ENCODE data around the gene LRRN3.

LRRN3 gene

GRCh38 chr7:111098926-111099250 is 8.0 kb downstream of the LRRN3 start:
- no peak for TF ChIP-seq FOXP2 (optimal IDR thresholded peaks at IDR 0.05; ENCODE audit: borderline replicate concordance, extremely low read depth, extremely low read length, insufficient read depth)
- no peak for TF ChIP-seq TAF1 (IDR thresholded peaks at IDR 0.05; ENCODE audit: borderline replicate concordance, insufficient read depth, low read length)
- TF ChIP-seq REST (IDR thresholded peaks at IDR 0.05; ENCODE audit: insufficient read depth in 1 of 2, low read depth in 2 of 2, low read length in 2 of 2), result no peak
- TF ChIP-seq POLR2AphosphoS5 (IDR thresholded peaks at IDR 0.05; ENCODE audit: low read depth, low read length), result no peak
- TF ChIP-seq SIN3A (IDR thresholded peaks at IDR 0.05; ENCODE audit: borderline replicate concordance, insufficient read depth, low read length), result no peak

- TF ChIP-seq TAF1 (IDR thresholded peaks at IDR 0.05; ENCODE audit: borderline replicate concordance, insufficient read depth, low read length) (no peak), REST (IDR thresholded peaks at IDR 0.05; ENCODE audit: insufficient read depth in 1 of 2, low read depth in 2 of 2, low read length in 2 of 2) (no peak), POLR2AphosphoS5 (IDR thresholded peaks at IDR 0.05; ENCODE audit: low read depth, low read length) (no peak), SIN3A (IDR thresholded peaks at IDR 0.05; ENCODE audit: borderline replicate concordance, insufficient read depth, low read length) (no peak), FOXP2 (optimal IDR thresholded peaks at IDR 0.05; ENCODE audit: borderline replicate concordance, extremely low read depth, extremely low read length, insufficient read depth) (no peak)
These were observed 11.1 kb downstream of the LRRN3 start for GRCh38 chr7:111101856-111102646.

GRCh38 chr7:111103136-111103535 is 12.2 kb downstream of the LRRN3 start:
- TF ChIP-seq REST (IDR thresholded peaks at IDR 0.05; ENCODE audit: insufficient read depth in 1 of 2, low read depth in 2 of 2, low read length in 2 of 2), result no peak
- TF ChIP-seq TAF1 (IDR thresholded peaks at IDR 0.05; ENCODE audit: borderline replicate concordance, insufficient read depth, low read length), result no peak
- TF ChIP-seq SIN3A (IDR thresholded peaks at IDR 0.05; ENCODE audit: borderline replicate concordance, insufficient read depth, low read length), result no peak
- no peak for TF ChIP-seq FOXP2 (optimal IDR thresholded peaks at IDR 0.05; ENCODE audit: borderline replicate concordance, extremely low read depth, extremely low read length, insufficient read depth)
- no peak for TF ChIP-seq POLR2AphosphoS5 (IDR thresholded peaks at IDR 0.05; ENCODE audit: low read depth, low read length)

- TF ChIP-seq FOXP2 (optimal IDR thresholded peaks at IDR 0.05; ENCODE audit: borderline replicate concordance, extremely low read depth, extremely low read length, insufficient read depth) (no peak), POLR2AphosphoS5 (IDR thresholded peaks at IDR 0.05; ENCODE audit: low read depth, low read length) (no peak), REST (IDR thresholded peaks at IDR 0.05; ENCODE audit: insufficient read depth in 1 of 2, low read depth in 2 of 2, low read length in 2 of 2) (no peak), TAF1 (IDR thresholded peaks at IDR 0.05; ENCODE audit: borderline replicate concordance, insufficient read depth, low read length) (no peak), SIN3A (IDR thresholded peaks at IDR 0.05; ENCODE audit: borderline replicate concordance, insufficient read depth, low read length) (no peak)
These were observed 12.8 kb downstream of the LRRN3 start for GRCh38 chr7:111103678-111104274.
